H1 (cell line): ENCODE data around the gene LIFR. TPM values are rescaled to one million over a fixed set of nuclear protein-coding genes. Genes with fewer than 3 reads are reported as not detected.

Experiments used
- CTCF ChIA-PET: fragments of 300-600 bp; sonication (Branson Sonifier 250); formaldehyde crosslinking; loops from one replicate; lab custom pipeline; 2021; ENCODE audit not compliant: partially characterized antibody; lab: Charles Lee
- POLR2A ChIA-PET: fragments of 300-600 bp; sonication (Branson Sonifier 250); formaldehyde crosslinking; loops from one replicate; lab custom pipeline; 2021; ENCODE audit warnings: inconsistent platforms; ENCODE audit not compliant: partially characterized antibody; lab: Charles Lee
- DNase-seq, 2 experiments: peaks; one replicate each; pipeline versions ENCODE4 v3.0.0 to v3.0.0-alpha.2; 2010 to 2022; ENCODE audit warnings: low spot score in 2 of 2, low read depth in 1 of 2, mixed read lengths in 1 of 2
- FAIRE-seq: peaks from 2 replicates; lab custom pipeline; 2011; peaks lifted over from hg19 to GRCh38; lab: Jason Lieb, UNC
- H2AFZ ChIP-seq: 2 replicates; pipeline ENCODE4 v1.8.1; 2012; ENCODE audit warnings: low read length, inconsistent platforms
- H2AK5ac ChIP-seq: 2 replicates; pipeline ENCODE4 v1.6.1; 2013; ENCODE audit warnings: low read depth, low read length
- H2BK120ac ChIP-seq: replicated peaks from 2 replicates; pipeline ENCODE3; 2013; ENCODE audit warnings: low read depth, low read length, inconsistent platforms
- H2BK12ac ChIP-seq: 2 replicates; pipeline ENCODE4 v1.6.1; 2013; ENCODE audit warnings: low read depth, low read length
- H2BK15ac ChIP-seq: 2 replicates; pipeline ENCODE4 v1.6.1; 2013; ENCODE audit warnings: low read length
- H2BK20ac ChIP-seq: 2 replicates; pipeline ENCODE4 v1.6.1; 2013; ENCODE audit warnings: low read length
- H2BK5ac ChIP-seq: 2 replicates; pipeline ENCODE4 v1.6.1; 2013; ENCODE audit warnings: low read depth, low read length
- H3K14ac ChIP-seq: 2 replicates; pipeline ENCODE4 v1.6.1; 2013; ENCODE audit warnings: inconsistent platforms; ENCODE audit not compliant: insufficient read length
- H3K18ac ChIP-seq: 2 replicates; pipeline ENCODE4 v1.6.1; 2013; ENCODE audit warnings: low read length; ENCODE audit errors: extremely low read depth
- H3K23ac ChIP-seq: 2 replicates; pipeline ENCODE4 v1.6.1; 2013; ENCODE audit warnings: inconsistent platforms; ENCODE audit not compliant: insufficient read length
- H3K23me2 ChIP-seq: 2 replicates; pipeline ENCODE4 v1.6.1; 2013; ENCODE audit warnings: low read depth, low read length
- H3K27ac ChIP-seq: 2 replicates; pipeline ENCODE4 v1.6.1; 2011; ENCODE audit warnings: low read depth, low read length, inconsistent platforms
- H3K27me3 ChIP-seq, 4 experiments: replicated peaks in 1 of 4; 1 replicate in 1 of 4; 2 replicates in 3 of 4; pipeline versions ENCODE4 v1.6.1 to v1.8.1; 2011 to 2013; ENCODE audit warnings: low read length in 3 of 4, mild to moderate bottlenecking in 3 of 4, inconsistent platforms in 2 of 4, mixed read lengths in 2 of 4, moderate library complexity in 1 of 4; ENCODE audit not compliant: control insufficient read depth in 3 of 4, insufficient read depth in 3 of 4; ENCODE audit errors: extremely low read depth in 1 of 4
- H3K36me3 ChIP-seq, 4 experiments: 2 replicates each; pipeline versions ENCODE4 v1.6.1 to v1.8.1; 2011 to 2013; ENCODE audit warnings: mild to moderate bottlenecking in 4 of 4, low read length in 3 of 4, moderate library complexity in 2 of 4, control low read depth in 1 of 4, inconsistent platforms in 1 of 4; ENCODE audit not compliant: insufficient read depth in 4 of 4, control insufficient read depth in 2 of 4
- H3K4ac ChIP-seq: replicated peaks from 2 replicates; pipeline ENCODE3; 2013; ENCODE audit warnings: low read length, low read depth, mixed read lengths, inconsistent platforms; ENCODE audit not compliant: insufficient read length
- H3K4me1 ChIP-seq, 4 experiments: replicated peaks in 1 of 4; 1 replicate in 1 of 4; 2 replicates in 3 of 4; pipeline versions ENCODE4 v1.6.1 to v1.8.1; 2011 to 2013; ENCODE audit warnings: low read length in 3 of 4, inconsistent platforms in 2 of 4, mixed read lengths in 1 of 4; ENCODE audit not compliant: insufficient read depth in 4 of 4, control insufficient read depth in 3 of 4
- H3K4me2 ChIP-seq, 2 experiments: 2 replicates each; pipeline versions ENCODE4 v1.6.1 to v1.8.1; 2011 to 2013; ENCODE audit warnings: low read depth in 2 of 2, low read length in 2 of 2, control low read depth in 1 of 2, inconsistent platforms in 1 of 2, mild to moderate bottlenecking in 1 of 2; ENCODE audit not compliant: insufficient read depth in 1 of 2
- H3K4me3 ChIP-seq, 4 experiments: fragments of 200-600, 300-600 bp in 1 of 4; sonication (generic), shearing (Covaris generic), sonication (Bioruptor Twin) in 1 of 4; 2 replicates each; pipeline versions ENCODE4 v1.5.1 to v1.8.1; 2011 to 2016; ENCODE audit warnings: low read length in 4 of 4, low read depth in 3 of 4, control low read depth in 2 of 4, inconsistent platforms in 2 of 4, mild to moderate bottlenecking in 2 of 4, mixed read lengths in 1 of 4, moderate library complexity in 1 of 4; ENCODE audit not compliant: insufficient read depth in 2 of 4; ENCODE audit errors: extremely low read depth in 1 of 4
- H3K56ac ChIP-seq: replicated peaks from 2 replicates; pipeline ENCODE3; 2013; ENCODE audit warnings: low read depth, mild to moderate bottlenecking, mixed read lengths, low read length, inconsistent platforms; ENCODE audit not compliant: insufficient read length
- H3K79me1 ChIP-seq: 2 replicates; pipeline ENCODE4 v1.6.1; 2013; ENCODE audit warnings: low read depth, low read length, control low read depth
- H3K79me2 ChIP-seq, 2 experiments: 2 replicates each; pipeline versions ENCODE4 v1.6.1 to v1.8.1; 2012 to 2013; ENCODE audit warnings: low read length in 2 of 2, mild to moderate bottlenecking in 2 of 2, inconsistent platforms in 1 of 2; ENCODE audit not compliant: insufficient read depth in 2 of 2, control insufficient read depth in 1 of 2
- H3K9ac ChIP-seq, 4 experiments: replicated peaks in 1 of 4; 1 replicate in 1 of 4; 2 replicates in 3 of 4; pipeline versions ENCODE4 v1.6.1 to v1.8.1; 2011 to 2013; ENCODE audit warnings: low read depth in 3 of 4, low read length in 3 of 4, control low read depth in 2 of 4, mild to moderate bottlenecking in 2 of 4, moderate library complexity in 2 of 4, inconsistent platforms in 1 of 4; ENCODE audit errors: extremely low read depth in 1 of 4
- H3K9me3 ChIP-seq, 2 experiments: 2 replicates each; pipeline versions ENCODE4 v1.6.1 to v1.8.1; 2012 to 2013; ENCODE audit warnings: mild to moderate bottlenecking in 2 of 2, moderate library complexity in 2 of 2, control low read depth in 1 of 2, inconsistent platforms in 1 of 2, low read depth in 1 of 2, low read length in 1 of 2, mixed read lengths in 1 of 2; ENCODE audit not compliant: insufficient read depth in 2 of 2
- H4K20me1 ChIP-seq, 2 experiments: replicated peaks in 1 of 2; 2 replicates each; pipeline versions ENCODE3 to v1.8.1; 2011 to 2013; ENCODE audit warnings: inconsistent platforms in 2 of 2, low read length in 2 of 2, mild to moderate bottlenecking in 1 of 2; ENCODE audit not compliant: insufficient read depth in 2 of 2, control insufficient read depth in 1 of 2
- H4K5ac ChIP-seq: 2 replicates; pipeline ENCODE4 v1.6.1; 2013; ENCODE audit warnings: low read length, low read depth, mixed read lengths, inconsistent platforms; ENCODE audit not compliant: insufficient read length
- H4K8ac ChIP-seq: 2 replicates; pipeline ENCODE4 v1.8.0; 2013; ENCODE audit warnings: mild to moderate bottlenecking, moderate library complexity, low read length, inconsistent platforms; ENCODE audit not compliant: insufficient read depth; ENCODE audit errors: extremely low read depth
- H4K91ac ChIP-seq: replicated peaks from 2 replicates; pipeline ENCODE3; 2013; ENCODE audit warnings: low read length, mixed read lengths, inconsistent platforms; ENCODE audit not compliant: insufficient read length
- ASH2L ChIP-seq: fragments of 200-600, 300-600 bp; sonication (generic); IDR thresholded peaks from one replicate; pipeline ENCODE4 v1.7.1; 2017; ENCODE audit warnings: low read length
- ATF3 ChIP-seq: IDR thresholded peaks from 2 replicates; pipeline ENCODE4 v1.6.1; 2011; ENCODE audit warnings: low read depth, mild to moderate bottlenecking, low read length; ENCODE audit not compliant: insufficient read depth
- CBX5 ChIP-seq: fragments of 300-800, 300-1000 bp; sonication (generic); IDR thresholded peaks from 2 replicates; pipeline ENCODE4 v1.7.1; 2016; ENCODE audit warnings: antibody characterized with exemption, low read length, low read depth
- FOSL1 ChIP-seq: IDR thresholded peaks from 2 replicates; pipeline ENCODE4 v1.6.1; 2011; ENCODE audit warnings: mild to moderate bottlenecking, low read depth, low read length, moderate library complexity; ENCODE audit not compliant: insufficient read depth
- GABPA ChIP-seq: IDR thresholded peaks from 2 replicates; pipeline ENCODE4 v1.6.1; 2011; ENCODE audit warnings: mild to moderate bottlenecking, low read length, moderate library complexity, borderline replicate concordance; ENCODE audit not compliant: insufficient read depth
- KDM1A ChIP-seq: fragments of 200-600, 300-600 bp; sonication (generic); IDR thresholded peaks from 2 replicates; pipeline ENCODE4 v1.7.1; 2016; ENCODE audit warnings: mild to moderate bottlenecking, low read length, borderline replicate concordance
- KDM4A ChIP-seq: IDR thresholded peaks from one replicate; pipeline ENCODE4 v1.7.1; 2012; ENCODE audit warnings: low read depth, mild to moderate bottlenecking, moderate library complexity, low read length, inconsistent platforms; ENCODE audit not compliant: severe bottlenecking
- PHF8 ChIP-seq: fragments of 200-600 bp; sonication (generic); conservative IDR thresholded peaks from 2 replicates; pipeline ENCODE4 v1.7.1; 2012; ENCODE audit warnings: low read depth, mild to moderate bottlenecking, inconsistent platforms, low read length, moderate library complexity
- POLR2A ChIP-seq, 2 experiments: IDR thresholded peaks; 1 replicate in 1 of 2; 2 replicates in 1 of 2; pipeline ENCODE4 v1.6.1; 2011; ENCODE audit warnings: low read depth in 2 of 2, low read length in 2 of 2, mild to moderate bottlenecking in 2 of 2; ENCODE audit errors: control extremely low read depth in 1 of 2
- POU5F1 ChIP-seq: IDR thresholded peaks from 2 replicates; pipeline ENCODE4 v1.6.1; 2011; ENCODE audit warnings: low read depth, mild to moderate bottlenecking, low read length, moderate library complexity
- RBBP5 ChIP-seq: IDR thresholded peaks from 2 replicates; pipeline ENCODE4 v1.7.1; 2012; ENCODE audit warnings: low read depth, mild to moderate bottlenecking, inconsistent platforms, low read length, moderate library complexity, borderline replicate concordance
- SP2 ChIP-seq: IDR thresholded peaks from 2 replicates; pipeline ENCODE4 v1.6.1; 2012; ENCODE audit warnings: mild to moderate bottlenecking, low read length, inconsistent platforms
- TBP ChIP-seq: IDR thresholded peaks from 2 replicates; pipeline ENCODE4 v1.6.1; 2011; ENCODE audit warnings: low read depth, low read length, improper control_type of control experiment
- TCF12 ChIP-seq: IDR thresholded peaks from 2 replicates; pipeline ENCODE4 v1.6.1; 2011; ENCODE audit warnings: low read depth, mild to moderate bottlenecking, low read length
- TEAD4 ChIP-seq: IDR thresholded peaks from 2 replicates; pipeline ENCODE4 v1.6.1; 2012; ENCODE audit warnings: low read depth, low read length, inconsistent platforms, mixed read lengths
- WGBS, 2 experiments: shearing (Covaris generic) in 1 of 2; methylation state at CpG; one replicate each; pipeline versions ENCODE4 v1.1.6 to v1.1.7; 2013 to 2015; ENCODE audit warnings: low lambda C conversion rate in 2 of 2, mixed read lengths in 2 of 2, inconsistent platforms in 1 of 2, low coverage in 1 of 2, missing lambda C conversion rate in 1 of 2; ENCODE audit not compliant: insufficient replicate concordance in 2 of 2, insufficient coverage in 1 of 2, insufficient read length in 1 of 2; ENCODE audit errors: extremely low coverage in 1 of 2, missing lambda C conversion rate in 1 of 2; 5-methylcytosine and 5-hydroxymethylcytosine counted together
- polyA plus RNA-seq, 7 experiments: library from polyadenylated mRNA; depleted of rRNA in 3 of 7; stranded (reverse) in 5 of 7; unstranded in 2 of 7; fragments of >200 nt in 5 of 7; fragments of 200-250 nt in 2 of 7; gene quantifications; 1 replicate in 5 of 7; 2 replicates in 1 of 7; 4 replicates in 1 of 7; pipeline versions ENCODE4 v1.2.1 to v1.2.3, GENCODE V29; 2011 to 2013; ENCODE audit warnings: missing spikeins in 2 of 7, mixed read lengths in 2 of 7
- total RNA-seq: library from RNA; stranded (reverse); fragmentation: NEBNext Ultra II Directional; extraction: Animal tissue kit (Norgen Biotek cat#: 25700); gene quantifications from 2 replicates; pipeline ENCODE4 v1.2.1, GENCODE V29; 2021

Gene LIFR
- total and polyA plus RNA-seq, 2 of the 8 experiments (the other 6 are each of a cell fraction or from before 2014, with no cell fraction given) = 2.0 to 18.9 TPM

- Histone ChIP-seq H3K56ac (no peak overlapping the region), H2AK5ac (no peak overlapping the region), H4K5ac (no peak overlapping the region), H3K9me3 (no peaks in the 10 kb centered on the region), H3K4me3 (no peak overlapping the region), H4K20me1 (no peaks in the 10 kb centered on the region), H2BK120ac (no peak overlapping the region), H3K23ac (no peak overlapping the region), H2BK15ac (no peak overlapping the region), H3K14ac (no peak overlapping the region), H2BK12ac (no peak overlapping the region), H2AFZ (no peak overlapping the region), H2BK5ac (no peak overlapping the region), H3K27me3 (no peaks in the 10 kb centered on the region), H3K4me1 (no peaks in the 10 kb centered on the region; a peak in 1 of 7 replicates), H3K79me2 (no peaks in the 10 kb centered on the region), H3K36me3 (no peaks in the 10 kb centered on the region), H2BK20ac (no peak overlapping the region), H3K23me2 (peaks cover 1% of the 10 kb centered on the region; the same call in 1 of the 2 replicates), H3K4ac (no peak overlapping the region), H3K27ac (no peak overlapping the region), H3K79me1 (no peaks in the 10 kb centered on the region), H3K9ac (no peak overlapping the region), H3K18ac (no peak overlapping the region), H4K8ac (no peak overlapping the region), H3K4me2 (no peak overlapping the region), H4K91ac (no peak overlapping the region)
- ChIA-PET POLR2A (no interaction called here), CTCF (interaction anchor here (0.6 to 1.3 kb wide), 6 partner anchors 8 to 666 kb away, joined by 3 to 5 read pairs (median 4); no protein-coding TSS in a partner anchor)
- 84% methylated on average over 5 of the region's 5 CpGs; no CpG with 5 or more reads in 1 of the 2 experiments for WGBS, 2 experiments
- DNase-seq = no peak
- FAIRE-seq = no peak
- TF ChIP-seq FOSL1 (no peak), KDM4A (no peak), POU5F1 (no peak), PHF8 (no peak), POLR2A (IDR thresholded peaks at IDR 0.05; ENCODE audit: control extremely low read depth in 1 of 2, low read depth in 2 of 2, low read length in 2 of 2) (no peak), KDM1A (no peak), TCF12 (no peak), CBX5 (no peak), TEAD4 (no peak), ATF3 (no peak), GABPA (no peak), ASH2L (no peak), TBP (no peak), RBBP5 (no peak), SP2 (no peak)
Observed at GRCh38 chr5:38447786-38448185, 108.7 kb downstream of the LIFR start.
